ENCODE results near the gene SC5D.

- TF ChIP-seq POLR2A (IDR thresholded peaks at IDR 0.05) (no peak), EP300 (IDR thresholded peaks at IDR 0.05; ENCODE audit: low read depth) (no peak), CTCF (IDR thresholded peaks at IDR 0.05) (no peak)
Observed at GRCh38 chr11:121295246-121296029, 2.9 kb downstream of the SC5D start.

All from transverse colon (tissue), 3 donors.